GM19099 (cell line): Measurements from ENCODE around the gene AIG1.

Experiments
- POLR2A ChIP-seq: IDR thresholded peaks from 3 replicates; pipeline ENCODE4 v1.6.1; 2011; ENCODE audit warnings: low read depth; ENCODE audit not compliant: insufficient read length; ENCODE audit errors: extremely low read depth

The AIG1 gene

DNA sequence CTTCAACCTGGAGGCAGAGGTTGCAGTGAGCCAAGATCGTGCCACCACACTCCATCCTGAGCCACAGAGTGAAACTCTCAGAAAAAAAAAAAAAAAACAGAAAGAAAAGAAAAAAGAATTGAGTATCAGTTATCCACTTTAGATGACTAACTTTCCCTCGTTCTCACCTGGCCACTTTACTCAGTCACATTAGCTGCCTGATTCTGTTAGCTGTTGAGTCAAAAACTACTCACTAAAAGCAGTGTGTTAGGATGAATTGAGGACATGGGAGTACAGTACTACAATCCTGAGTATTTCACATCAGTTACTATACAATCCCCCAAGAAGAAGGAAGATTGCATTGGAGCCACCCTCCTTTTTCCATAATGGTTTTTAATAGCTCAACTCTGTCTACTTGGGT is 275.2 kb downstream of the AIG1 start:
- no peak for TF ChIP-seq POLR2A

DNA sequence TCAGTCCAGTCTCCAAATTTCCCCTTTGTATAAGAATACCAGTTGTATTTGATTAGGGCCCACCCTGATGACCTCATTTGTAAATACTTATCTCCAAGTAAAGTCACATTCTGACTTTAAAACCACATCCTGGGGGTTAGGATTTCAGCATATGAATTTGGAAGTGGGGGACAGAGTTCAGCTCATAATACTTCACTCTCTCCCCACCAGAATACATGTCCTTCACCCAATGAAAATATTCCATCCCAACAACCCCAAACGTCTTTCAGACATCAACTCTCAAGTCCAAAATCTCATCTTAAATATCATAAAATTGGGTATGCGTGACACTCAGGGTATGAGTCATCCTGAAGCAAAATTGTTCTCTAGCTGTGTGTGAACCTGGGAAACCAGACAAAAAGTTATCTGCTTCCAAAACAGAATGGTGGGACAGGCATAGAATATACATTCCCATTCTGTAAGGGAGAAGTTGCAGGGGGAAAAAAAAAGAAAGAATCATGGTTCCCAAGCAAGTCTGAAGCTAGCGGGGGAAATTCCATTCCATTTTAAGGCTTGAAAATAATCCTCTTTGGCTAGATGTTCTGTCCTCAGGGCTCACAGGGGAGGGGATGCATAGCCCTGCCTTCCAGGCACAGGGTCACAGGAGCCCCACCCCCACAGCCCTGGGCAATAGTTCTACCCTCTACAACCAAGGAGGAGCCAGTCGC is 275.9 kb downstream of the AIG1 start:
- TF ChIP-seq POLR2A, result no peak

DNA sequence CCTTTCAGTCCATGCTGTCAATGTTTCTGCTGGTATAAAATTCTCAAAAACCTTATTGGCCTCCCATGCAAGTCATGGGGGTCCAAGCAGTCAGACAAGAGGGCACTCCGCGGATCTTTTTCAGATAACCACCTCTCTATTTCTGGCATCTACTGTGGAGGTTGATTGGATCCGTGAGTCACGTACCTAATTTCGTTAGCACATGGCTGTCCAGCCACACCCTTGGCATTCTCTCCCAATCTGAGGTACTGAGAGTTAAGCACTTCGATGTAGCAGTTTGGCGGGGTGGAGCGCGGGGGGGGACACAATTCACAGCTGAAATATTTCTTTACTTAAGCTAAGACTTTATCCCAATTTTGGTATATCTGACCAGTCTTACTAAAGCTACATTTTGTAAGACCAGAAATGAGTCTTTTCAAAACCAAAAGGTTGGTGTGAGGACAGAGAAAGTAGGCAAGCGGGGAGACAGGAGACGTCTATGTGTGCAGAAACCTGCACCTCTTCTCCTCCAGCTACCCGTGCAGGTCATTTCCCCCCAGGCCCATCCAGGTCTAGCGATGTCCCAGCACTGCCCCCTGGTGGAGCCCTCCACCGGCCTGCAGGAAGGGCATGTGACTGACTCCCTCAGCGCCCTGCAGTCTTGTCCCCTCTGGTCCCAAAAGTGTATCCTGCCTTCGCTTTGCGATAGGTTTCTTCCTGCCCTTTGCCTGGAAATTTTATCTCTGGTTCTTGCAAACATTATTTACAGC is 276.7 kb downstream of the AIG1 start:
- no peak for TF ChIP-seq POLR2A

DNA sequence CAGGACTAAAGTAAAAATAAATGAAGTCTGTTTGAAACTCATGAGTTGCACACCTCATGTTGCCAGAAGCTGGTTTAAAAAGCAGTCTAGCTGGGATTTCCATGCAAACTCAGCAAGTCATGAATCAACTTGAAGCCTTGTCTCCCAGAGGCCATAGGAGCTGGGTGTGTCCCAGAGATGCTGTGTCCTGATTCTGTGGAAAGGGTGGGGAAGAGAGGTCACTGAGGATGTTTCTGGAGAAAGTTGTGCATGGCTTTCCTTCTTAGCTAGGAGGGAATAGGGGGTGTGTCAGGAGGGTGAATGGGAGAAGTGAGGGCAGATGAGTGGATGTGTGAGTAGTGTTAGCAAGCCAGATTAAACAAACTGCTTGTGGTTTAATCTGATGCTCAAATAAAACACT is 278.5 kb downstream of the AIG1 start:
- no peak for TF ChIP-seq POLR2A

DNA sequence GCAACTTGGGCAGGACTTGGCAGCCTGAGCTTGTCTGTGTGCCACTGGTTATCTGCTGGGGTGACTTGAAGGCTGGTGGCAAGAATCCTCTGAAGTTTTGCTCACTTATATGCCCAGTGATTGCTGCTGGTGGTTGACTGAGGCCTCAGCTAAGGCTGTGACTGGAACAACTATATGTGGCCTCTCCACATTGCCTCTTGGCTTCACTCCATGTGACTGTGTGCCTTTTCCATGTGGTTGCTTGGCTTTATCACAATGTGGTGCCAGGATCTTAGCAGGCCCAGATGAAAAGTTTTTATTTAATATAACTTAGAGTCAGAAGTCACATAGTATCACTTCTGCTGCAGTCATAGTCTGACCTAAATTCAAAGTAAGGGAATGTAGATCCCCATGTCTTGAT is 285.3 kb downstream of the AIG1 start:
- no peak for TF ChIP-seq POLR2A

DNA sequence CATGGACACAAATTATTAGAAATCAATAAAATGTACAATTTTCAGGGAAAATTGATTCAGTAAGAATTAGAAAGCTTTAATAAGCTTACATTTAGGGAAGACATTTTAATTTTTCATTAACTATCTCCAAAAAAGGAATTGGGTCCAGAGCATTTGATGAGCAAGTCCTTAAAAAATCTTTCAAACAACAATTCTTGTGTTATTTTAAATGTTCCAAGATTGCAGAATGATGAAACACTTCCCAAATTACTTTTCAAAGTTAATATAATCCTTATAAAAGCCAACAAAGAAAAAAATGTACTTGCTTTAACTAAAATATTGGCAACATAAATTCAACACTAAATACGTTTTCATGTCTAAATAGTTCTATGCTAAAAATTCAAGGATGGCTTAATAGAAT is 287.8 kb downstream of the AIG1 start:
- no peak for TF ChIP-seq POLR2A

DNA sequence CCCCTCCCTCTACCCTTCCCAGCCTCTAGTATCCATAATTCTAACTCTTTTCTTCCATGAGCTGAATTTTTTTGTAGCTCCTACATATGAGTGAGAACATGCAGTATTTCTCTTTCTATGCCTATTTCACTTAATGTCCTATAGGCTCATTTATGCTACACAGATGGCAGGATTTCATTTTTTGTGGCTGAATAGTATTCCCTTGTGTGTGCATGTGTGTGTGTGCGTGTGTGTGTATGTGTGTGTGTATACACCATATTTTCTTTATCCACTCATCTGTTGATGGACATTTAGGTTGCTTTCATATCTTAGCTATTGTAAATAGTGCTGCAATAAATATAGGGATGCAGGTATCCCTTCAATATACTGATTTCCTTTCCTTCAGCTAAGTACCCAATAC is 288.8 kb downstream of the AIG1 start:
- TF ChIP-seq POLR2A, result no peak

DNA sequence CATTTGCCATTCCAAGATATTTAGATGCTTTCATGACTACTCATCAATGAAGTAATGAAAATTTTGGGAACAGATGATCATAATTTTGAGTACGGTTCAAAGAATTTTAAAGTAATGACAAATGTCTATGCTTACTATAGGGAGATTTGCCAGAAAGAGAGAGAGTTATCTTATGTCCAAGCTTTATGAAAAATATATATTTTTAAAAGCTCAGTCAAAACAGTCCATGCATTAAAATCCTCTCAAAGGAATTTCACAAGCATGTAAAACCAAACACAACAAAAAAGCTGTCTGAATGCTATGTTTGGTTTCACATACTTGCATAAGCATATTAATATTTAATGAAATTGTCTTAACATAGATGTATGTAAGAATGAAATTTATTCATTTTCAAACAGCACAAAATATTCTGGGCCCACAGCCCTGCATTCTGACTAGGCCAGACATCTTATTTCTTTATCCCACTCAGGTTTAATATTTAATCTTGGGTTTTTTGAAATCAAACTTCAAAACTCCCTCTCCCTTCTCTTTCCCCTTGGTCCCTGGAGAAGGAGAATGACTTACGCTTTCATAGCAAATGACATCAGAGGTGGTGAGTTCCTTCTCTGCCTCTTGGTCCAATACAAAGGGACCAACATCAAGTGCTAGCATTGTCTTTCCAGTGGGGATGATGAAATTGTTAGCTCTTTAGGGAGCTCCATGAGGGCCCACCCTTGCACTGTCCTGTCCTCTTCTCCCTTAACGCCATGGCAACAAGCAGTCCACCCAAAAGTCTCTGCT is 295.6 kb downstream of the AIG1 start:
- TF ChIP-seq POLR2A, result no peak

DNA sequence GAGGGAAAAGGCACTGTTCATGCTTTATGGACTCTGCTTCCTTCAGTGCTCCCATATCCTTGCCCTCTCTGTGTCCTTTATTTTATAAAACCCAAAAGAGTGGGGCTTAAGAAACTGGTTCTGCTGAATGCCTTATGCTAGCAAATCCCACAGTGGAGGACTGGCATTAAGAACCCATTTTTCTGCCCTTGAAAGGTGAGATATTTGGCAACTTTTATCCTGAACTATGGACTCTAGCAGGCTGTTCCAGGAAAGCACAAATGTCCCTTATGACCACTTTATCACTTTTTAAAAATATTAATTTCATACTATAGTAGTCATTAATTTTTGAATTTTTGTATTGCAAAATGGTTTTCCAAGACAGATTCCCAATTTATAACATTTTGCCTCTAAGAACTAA is 296.5 kb downstream of the AIG1 start:
- TF ChIP-seq POLR2A, result no peak

DNA sequence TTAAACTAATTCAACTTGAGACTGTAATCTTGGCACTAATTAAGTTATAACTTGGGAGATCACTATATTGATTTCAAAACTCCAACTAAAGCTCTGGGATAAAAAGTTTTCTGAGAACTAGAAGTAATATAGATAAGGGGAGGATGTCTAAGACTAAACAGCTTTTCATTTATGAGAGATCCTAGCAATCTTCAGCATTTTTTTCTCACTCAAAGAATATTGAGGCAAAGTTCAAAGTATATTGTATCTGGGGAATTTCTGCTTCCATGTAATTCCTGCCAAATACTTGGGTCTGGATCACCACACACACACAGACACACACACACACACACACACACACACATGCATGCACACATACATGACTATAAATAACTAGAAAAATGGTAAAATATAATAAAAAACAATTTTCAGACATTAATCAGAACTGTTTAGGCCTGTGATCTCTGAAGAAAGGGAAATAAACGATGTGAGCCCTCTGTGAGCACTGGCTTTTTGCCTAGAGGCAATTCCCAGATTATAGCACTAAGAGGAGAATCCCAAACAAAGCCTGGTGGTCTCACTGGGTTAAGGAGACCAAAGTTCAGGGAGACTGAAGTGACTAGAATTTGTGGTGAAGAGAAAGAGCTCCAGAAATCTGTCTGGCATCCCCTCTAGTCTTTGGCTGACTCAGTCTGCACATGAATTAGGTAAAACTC is 297.0 kb downstream of the AIG1 start:
- no peak for TF ChIP-seq POLR2A

DNA sequence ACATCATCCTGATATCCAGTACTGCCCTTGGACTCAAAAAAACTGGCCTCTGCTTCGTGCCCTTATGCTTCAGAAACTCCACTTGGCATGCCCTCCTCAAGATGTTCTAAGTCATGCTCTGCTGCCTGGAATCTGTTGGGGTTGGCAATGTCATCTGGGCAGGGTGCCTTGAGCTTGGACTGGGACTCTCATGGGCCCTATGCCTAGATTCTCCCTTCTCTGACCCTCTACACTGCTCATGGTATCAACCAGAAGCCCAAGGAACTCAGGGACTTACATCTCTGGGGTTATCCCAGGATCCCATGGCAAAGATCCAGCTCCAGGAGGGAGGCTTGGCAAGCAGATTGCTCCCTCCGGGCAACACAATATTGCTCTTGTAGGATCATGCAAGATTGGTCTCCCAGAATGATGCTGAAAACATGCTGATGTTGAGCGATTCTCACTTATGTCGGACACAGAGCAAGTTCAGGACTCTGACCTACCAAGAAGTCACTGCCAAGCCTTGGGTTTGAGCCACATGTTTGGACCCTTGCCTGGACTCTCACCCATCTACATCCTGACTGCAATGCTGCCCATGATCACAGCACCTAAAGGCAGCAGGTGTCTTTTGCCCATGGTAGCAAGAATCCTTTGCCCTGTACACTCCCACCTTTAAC is 301.0 kb downstream of the AIG1 start:
- TF ChIP-seq POLR2A, result no peak

DNA sequence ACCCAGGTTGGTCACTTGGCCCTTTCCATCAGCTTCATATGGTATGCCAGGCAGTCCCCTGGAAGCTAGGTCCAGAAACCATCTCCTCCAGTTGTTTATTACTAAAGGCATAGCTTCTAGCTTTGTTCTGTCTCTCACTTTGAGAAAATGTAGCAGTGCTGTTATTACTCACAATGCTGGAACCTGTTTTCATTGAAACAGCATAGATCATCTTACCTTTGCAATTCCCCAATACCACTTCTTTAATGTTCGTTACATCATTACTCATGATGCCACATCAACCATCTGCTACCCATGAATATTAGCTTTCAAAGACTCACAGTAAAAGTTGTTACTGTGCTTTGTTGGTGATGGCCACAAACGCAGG is 301.5 kb downstream of the AIG1 start:
- TF ChIP-seq POLR2A, result no peak

DNA sequence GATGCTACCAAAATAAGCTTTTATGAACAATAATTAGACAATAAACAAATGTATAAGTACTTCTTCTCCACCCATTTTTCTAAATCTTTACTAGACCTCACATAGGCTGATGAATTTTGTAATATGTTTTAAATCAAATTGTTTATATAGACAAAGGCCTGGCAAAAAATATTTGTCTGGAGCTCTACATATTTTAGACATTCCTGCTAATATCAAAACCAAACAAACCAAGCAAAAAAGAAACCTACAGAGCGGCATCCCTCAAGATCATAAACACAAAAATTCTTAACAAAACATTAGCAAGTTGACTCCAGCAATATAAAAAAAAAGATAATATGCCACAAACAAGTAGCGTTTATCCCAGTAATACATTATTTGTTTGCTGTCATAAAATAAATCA is 302.6 kb downstream of the AIG1 start:
- TF ChIP-seq POLR2A, result no peak

DNA sequence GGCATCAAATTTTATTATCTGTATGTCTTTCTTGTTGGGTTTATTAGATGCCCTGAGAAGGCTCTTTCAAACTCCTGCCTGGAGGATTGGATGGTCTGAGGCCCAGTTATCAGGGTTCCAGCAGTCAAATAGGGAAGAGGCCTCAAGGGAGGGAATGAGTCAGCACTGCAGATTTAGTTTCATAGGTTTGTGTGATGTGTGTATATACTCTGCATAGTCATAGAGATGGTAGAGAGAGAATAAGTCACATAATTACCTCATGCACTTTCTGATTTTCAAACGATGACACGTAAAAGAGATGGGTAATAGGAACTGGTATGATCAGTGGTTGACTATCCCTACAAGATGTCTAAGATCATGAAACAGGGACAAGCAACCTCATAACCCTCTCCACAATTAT is 307.7 kb downstream of the AIG1 start:
- no peak for TF ChIP-seq POLR2A

DNA sequence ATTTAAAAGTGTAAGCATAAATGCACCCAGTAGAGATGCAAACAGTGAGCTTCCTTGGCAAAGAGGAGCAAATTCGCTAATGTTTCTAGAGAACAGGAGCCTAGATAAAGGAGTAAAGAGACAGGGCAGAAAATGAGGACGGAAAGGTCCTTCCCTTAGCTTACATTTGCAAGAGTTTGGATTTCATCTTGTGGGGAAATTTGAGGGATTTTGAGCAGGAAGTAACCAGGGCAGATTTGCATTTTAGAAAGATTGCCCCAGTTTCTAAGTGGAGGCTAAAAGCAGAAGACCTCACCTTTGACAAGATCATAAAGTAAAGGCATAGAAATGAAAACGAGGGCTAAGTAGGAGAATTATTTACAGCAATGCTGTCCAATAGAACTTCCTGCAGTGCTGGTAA is 309.3 kb downstream of the AIG1 start:
- TF ChIP-seq POLR2A, result no peak

DNA sequence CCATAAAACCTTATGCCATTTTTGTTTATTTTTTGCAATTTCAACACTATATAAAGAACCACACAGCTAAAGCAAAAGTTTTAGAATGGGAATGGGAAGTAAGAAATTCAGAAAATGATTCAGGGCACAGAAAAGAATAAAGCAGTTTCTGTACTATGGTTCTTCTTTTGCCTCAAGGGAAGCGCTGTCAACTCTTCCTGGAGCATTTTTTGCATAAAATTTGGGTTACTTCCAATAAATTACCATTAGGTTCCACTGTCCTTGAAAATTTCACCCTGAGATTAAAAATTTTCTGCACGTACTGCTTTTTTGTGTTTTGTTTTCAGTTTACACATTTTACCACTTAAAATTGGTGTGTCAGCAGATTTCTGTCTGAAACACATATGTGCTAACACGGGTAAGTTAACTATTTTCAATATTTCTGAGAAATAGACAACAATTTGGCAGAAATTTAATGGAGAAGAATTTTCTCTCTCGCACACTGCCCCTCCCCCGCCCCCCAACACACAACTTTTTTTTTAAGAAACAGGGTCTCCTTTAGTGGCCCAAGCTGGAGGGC is 310.2 kb downstream of the AIG1 start:
- TF ChIP-seq POLR2A, result no peak
